SH-SY5Y (cell line): ENCODE results near the gene CCNYL1.

Source experiments
- GATA2 ChIP-seq: IDR thresholded peaks from 2 replicates; pipeline ENCODE4 v1.6.1; 2011; ENCODE audit warnings: mild to moderate bottlenecking, low read depth, low read length
- GATA3 ChIP-seq: IDR thresholded peaks from 2 replicates; pipeline ENCODE4 v1.6.1; 2011; ENCODE audit warnings: low read depth, mild to moderate bottlenecking, low read length, moderate library complexity

DNA sequence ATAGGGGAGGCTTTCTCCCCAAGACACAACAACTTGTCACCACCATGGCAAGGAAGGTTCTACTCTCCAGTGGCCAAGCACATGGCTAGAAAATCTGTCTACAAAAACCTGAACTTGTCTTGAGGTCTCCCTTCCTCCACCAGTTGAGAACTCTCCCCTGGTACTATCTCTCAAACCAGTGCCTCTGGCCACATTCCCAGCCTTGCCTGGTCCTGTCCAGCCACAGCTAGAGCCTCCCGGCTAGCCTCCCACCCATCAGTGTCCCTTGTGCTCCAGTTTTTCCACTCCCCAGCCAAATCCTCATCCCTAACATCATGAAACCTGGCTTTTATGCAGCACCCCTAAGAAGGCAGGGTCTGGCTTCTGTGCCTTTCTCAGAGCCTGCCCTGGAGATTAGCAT lies 79.5 kb downstream of the CCNYL1 start:
- TF ChIP-seq GATA2, result no peak
- no peak for TF ChIP-seq GATA3
